MM.1S (cell line): ENCODE measurements around the gene CACNA1G.

Experiments used
- DNase-seq: peaks from one replicate; pipeline ENCODE4 v3.0.0-alpha.2; 2015
- H2AFZ ChIP-seq: fragments of 300-600 bp; sonication (generic); 2 replicates; pipeline ENCODE4 v1.6.0; 2016; ENCODE audit warnings: antibody characterized with exemption, low read length
- H3F3A ChIP-seq: fragments of 300-600 bp; sonication (generic); 2 replicates; pipeline ENCODE4 v1.6.1; 2016; ENCODE audit warnings: mild to moderate bottlenecking, antibody characterized with exemption, low read length, moderate library complexity, mixed read lengths; ENCODE audit not compliant: insufficient read depth
- H3K27ac ChIP-seq: fragments of 300-600 bp; sonication (generic); 2 replicates; pipeline ENCODE4 v1.5.1; 2016; ENCODE audit warnings: mild to moderate bottlenecking, low read length
- H3K27me3 ChIP-seq: fragments of 300-600 bp; sonication (generic); replicated peaks from 2 replicates; pipeline ENCODE4 v1.6.0; 2016; ENCODE audit warnings: low read length; ENCODE audit not compliant: insufficient read depth
- H3K36me3 ChIP-seq: fragments of 300-600 bp; sonication (generic); replicated peaks from 2 replicates; pipeline ENCODE4 v1.6.1; 2016; ENCODE audit warnings: mild to moderate bottlenecking, low read length, mixed read lengths; ENCODE audit not compliant: insufficient read depth
- H3K4me1 ChIP-seq: fragments of 300-600 bp; sonication (generic); 2 replicates; pipeline ENCODE4 v1.6.1; 2016; ENCODE audit warnings: low read length, mixed read lengths
- H3K4me2 ChIP-seq: fragments of 300-600 bp; sonication (generic); 2 replicates; pipeline ENCODE4 v1.6.0; 2016; ENCODE audit warnings: low read depth, low read length
- H3K4me3 ChIP-seq: fragments of 300-600 bp; sonication (generic); 2 replicates; pipeline ENCODE4 v1.5.1; 2016; ENCODE audit warnings: low read length, mixed read lengths
- H3K79me2 ChIP-seq: fragments of 300-600 bp; sonication (generic); 2 replicates; pipeline ENCODE4 v1.6.1; 2016; ENCODE audit warnings: mixed run types, low read length, mixed read lengths
- H3K9ac ChIP-seq: fragments of 300-600 bp; sonication (generic); 2 replicates; pipeline ENCODE4 v1.6.1; 2016; ENCODE audit warnings: low read length, mixed read lengths
- H3K9me2 ChIP-seq: fragments of 300-600 bp; sonication (generic); replicated peaks from 2 replicates; pipeline ENCODE4 v1.6.1; 2016; ENCODE audit warnings: mild to moderate bottlenecking, low read length, mixed read lengths; ENCODE audit not compliant: insufficient read depth
- H3K9me3 ChIP-seq: fragments of 300-600 bp; sonication (generic); replicated peaks from 2 replicates; pipeline ENCODE4 v1.6.1; 2016; ENCODE audit warnings: mild to moderate bottlenecking, low read length, mixed read lengths; ENCODE audit not compliant: insufficient read depth
- H4K20me1 ChIP-seq: fragments of 300-600 bp; sonication (generic); 2 replicates; pipeline ENCODE4 v1.6.1; 2016; ENCODE audit warnings: mild to moderate bottlenecking, low read length, moderate library complexity, mixed read lengths; ENCODE audit not compliant: insufficient read depth
- CTCF ChIP-seq: fragments of 300-600 bp; sonication (generic); IDR thresholded peaks from 2 replicates; pipeline ENCODE4 v1.5.1; 2016; ENCODE audit warnings: antibody characterized with exemption, low read length, mixed read lengths
- EZH2 ChIP-seq: fragments of 300-600 bp; sonication (generic); optimal IDR thresholded peaks from 2 replicates; pipeline ENCODE3; 2017; ENCODE audit warnings: low read depth, mild to moderate bottlenecking, antibody characterized with exemption, low read length, mixed read lengths
- EZH2phosphoT487 ChIP-seq: fragments of 300-600 bp; sonication (generic); IDR thresholded peaks from 2 replicates; pipeline ENCODE4 v1.6.1; 2018; ENCODE audit warnings: antibody characterized with exemption, low read length

CACNA1G gene

GRCh38 chr17:50529849-50530248, 30.7 kb upstream of the CACNA1G start:
- no peak for DNase-seq
- H2AFZ ChIP-seq, result no peak overlapping the region
- no peaks in the 10 kb centered on the region for H4K20me1 ChIP-seq
- no peak overlapping the region for H3K4me2 ChIP-seq
- H3K36me3 ChIP-seq, result no peaks in the 10 kb centered on the region
- TF ChIP-seq EZH2phosphoT487 (no peak), EZH2 (no peak), CTCF (no peak)
- no peak overlapping the region for H3K4me3 ChIP-seq
- H3K9ac ChIP-seq, result no peak overlapping the region
- no peaks in the 10 kb centered on the region for H3K79me2 ChIP-seq
- H3K9me3 ChIP-seq, result no peaks in the 10 kb centered on the region
- no peaks in the 10 kb centered on the region for H3K9me2 ChIP-seq
- H3K27me3 ChIP-seq, result peaks cover 39% of the 10 kb centered on the region
- no peaks in the 10 kb centered on the region for H3F3A ChIP-seq
- H3K27ac ChIP-seq, result no peak overlapping the region
- H3K4me1 ChIP-seq, result no peaks in the 10 kb centered on the region

- Histone ChIP-seq H4K20me1 (no peaks in the 10 kb centered on the region), H3K4me2 (no peak overlapping the region), H3F3A (no peaks in the 10 kb centered on the region), H3K27me3 (peaks cover 54% of the 10 kb centered on the region), H3K4me3 (no peak overlapping the region), H3K36me3 (no peaks in the 10 kb centered on the region), H3K9ac (no peak overlapping the region), H3K4me1 (no peaks in the 10 kb centered on the region), H3K9me2 (no peaks in the 10 kb centered on the region), H3K27ac (no peak overlapping the region), H2AFZ (no peak overlapping the region), H3K9me3 (no peaks in the 10 kb centered on the region), H3K79me2 (no peaks in the 10 kb centered on the region)
- TF ChIP-seq CTCF (no peak), EZH2phosphoT487 (no peak), EZH2 (no peak)
- DNase-seq, result no peak
Observed at GRCh38 chr17:50531428-50532025, 29.0 kb upstream of the CACNA1G start.

GRCh38 chr17:50532452-50533024, 28.0 kb upstream of the CACNA1G start, which contains the start of gene EPN3:
EPN3 (plus strand) TSS chr17:50532735; CDS start chr17:50536557, 3,822 bp downstream.
- Histone ChIP-seq H3K9ac (no peak within 1 kb of the TSS), H3K4me3 (no peak within 1 kb of the TSS), H3K27ac (no peak within 1 kb of the TSS)

More at GRCh38 chr17:50532452-50533024, 28.0 kb upstream of the CACNA1G start, which contains the start of gene EPN3:
- Histone ChIP-seq H3K4me1 (no peaks in the 10 kb centered on the region), H3K4me2 (no peak within 1 kb of the TSS), H3K79me2 (no peaks in the 10 kb centered on the region), H3K9me2 (no peaks in the 10 kb centered on the region), H3K36me3 (no peaks in the 10 kb centered on the region), H3F3A (no peaks in the 10 kb centered on the region), H3K27me3 (peaks cover 65% of the 10 kb centered on the region), H4K20me1 (no peaks in the 10 kb centered on the region), H3K9me3 (no peaks in the 10 kb centered on the region), H2AFZ (no peak within 1 kb of the TSS)
- no peak for TF ChIP-seq EZH2
- no peak for TF ChIP-seq CTCF
- no peak for TF ChIP-seq EZH2phosphoT487
- DNase-seq, result no peak
